ENCODE results near the gene INTS14. TPM values are rescaled to one million over a fixed set of nuclear protein-coding genes. Genes with fewer than 3 reads are reported as not detected.

INTS14 gene
- polyA plus RNA-seq, 1 donor: 43.0 TPM

DNA sequence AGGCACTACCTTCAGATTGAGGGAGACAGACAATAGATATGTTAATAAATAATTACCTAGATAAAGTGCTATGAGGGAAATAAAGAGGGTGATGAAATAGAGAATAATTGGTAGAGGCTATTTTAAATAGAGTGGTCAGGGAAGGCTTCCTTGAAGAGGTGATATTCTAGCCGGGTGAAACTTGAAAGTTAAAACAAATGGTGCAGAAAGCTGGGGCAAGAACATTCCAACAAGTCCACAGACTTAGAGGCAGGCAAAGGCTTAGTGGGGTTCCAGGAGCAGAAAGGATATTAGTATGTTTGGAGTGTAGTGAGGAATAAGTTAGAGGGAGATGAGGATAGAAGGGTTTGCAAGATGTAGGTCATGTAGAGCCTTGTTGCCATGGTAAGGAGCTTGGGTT, 70.6 kb downstream of the INTS14 start:
- peaks cover 5% of the 10 kb centered on the region for H3K4me1 ChIP-seq (ENCODE audit: control insufficient read depth, insufficient read depth, low read length)
- no peak overlapping the region for H3K27ac ChIP-seq (ENCODE audit: low read length)
- no peak overlapping the region for H3K4me3 ChIP-seq (ENCODE audit: low read length)
- no peaks in the 10 kb centered on the region for H3K9me3 ChIP-seq (ENCODE audit: control insufficient read depth, low read depth, low read length)
- H3K36me3 ChIP-seq (ENCODE audit: control insufficient read depth, insufficient read depth, low read length): peaks cover 2% of the 10 kb centered on the region
- DNase-seq: no peak
- no peaks in the 10 kb centered on the region for H3K27me3 ChIP-seq (ENCODE audit: control insufficient read depth, insufficient read depth, low read length)
- WGBS (ENCODE audit: insufficient coverage, low lambda C conversion rate): 100% methylated on average over 1 of the region's 1 CpG

DNA sequence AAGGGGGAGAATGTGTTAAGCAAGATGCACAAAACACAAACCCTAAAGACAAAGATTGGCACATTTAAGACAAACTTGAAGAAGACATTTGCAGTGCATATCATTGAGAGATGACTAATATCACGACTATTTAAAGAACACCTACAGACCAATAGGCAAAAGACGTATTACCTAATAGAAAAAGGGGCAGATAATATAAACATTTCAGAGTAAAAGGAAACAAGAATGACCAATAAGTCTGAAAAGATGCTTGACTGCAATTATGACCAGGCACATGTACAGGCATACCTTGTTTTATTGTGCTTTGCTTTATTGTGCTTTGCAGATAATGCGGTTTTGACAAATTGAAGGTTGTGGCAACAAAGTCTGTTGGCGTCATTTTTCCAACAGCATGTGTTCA, 75.7 kb downstream of the INTS14 start:
- Histone ChIP-seq H3K4me3 (ENCODE audit: low read length) (no peak overlapping the region), H3K27ac (ENCODE audit: low read length) (no peak overlapping the region), H3K36me3 (ENCODE audit: control insufficient read depth, insufficient read depth, low read length) (peaks cover 2% of the 10 kb centered on the region), H3K9me3 (ENCODE audit: control insufficient read depth, low read depth, low read length) (no peaks in the 10 kb centered on the region), H3K27me3 (ENCODE audit: control insufficient read depth, insufficient read depth, low read length) (no peaks in the 10 kb centered on the region), H3K4me1 (ENCODE audit: control insufficient read depth, insufficient read depth, low read length) (peaks cover 26% of the 10 kb centered on the region)
- DNase-seq: no peak
- WGBS (ENCODE audit: insufficient coverage, low lambda C conversion rate): 87% methylated on average over 4 of the region's 4 CpGs

DNA sequence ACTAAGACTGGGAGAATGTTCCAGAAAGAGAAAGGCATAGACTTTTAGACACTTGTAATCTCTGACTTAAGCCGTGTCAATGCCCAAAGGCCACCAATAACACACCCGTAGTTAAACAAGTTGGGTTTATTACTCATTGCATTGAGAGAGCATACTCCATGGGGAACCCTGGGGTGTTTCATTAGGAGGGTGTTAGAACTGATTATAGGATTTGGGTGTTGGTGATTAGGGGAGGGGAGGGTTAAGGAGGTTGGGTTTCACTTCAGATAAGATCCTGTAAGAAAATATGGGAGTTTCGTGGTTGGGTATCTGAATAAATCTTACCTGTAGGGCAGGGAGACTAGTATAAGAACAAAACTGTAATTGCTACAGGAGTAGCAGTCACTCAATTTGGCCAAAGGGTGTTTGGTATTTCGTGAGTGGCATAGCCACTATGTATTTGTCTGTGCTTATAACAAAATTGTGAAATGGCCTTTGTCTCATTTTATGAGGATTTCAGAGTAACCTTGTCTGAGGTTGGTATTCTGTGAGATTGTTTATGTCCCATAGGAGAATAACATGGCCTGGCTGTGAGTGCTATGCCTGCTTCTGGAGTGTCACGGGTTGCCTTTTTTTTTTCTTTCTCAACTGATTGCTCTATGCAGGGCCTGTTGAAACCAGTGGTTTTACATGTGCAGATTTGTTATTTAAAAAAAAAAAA, 77.7 kb downstream of the INTS14 start:
- Histone ChIP-seq H3K27me3 (ENCODE audit: control insufficient read depth, insufficient read depth, low read length) (no peaks in the 10 kb centered on the region), H3K4me1 (ENCODE audit: control insufficient read depth, insufficient read depth, low read length) (peaks cover 26% of the 10 kb centered on the region), H3K4me3 (ENCODE audit: low read length) (no peak overlapping the region), H3K9me3 (ENCODE audit: control insufficient read depth, low read depth, low read length) (no peaks in the 10 kb centered on the region), H3K27ac (ENCODE audit: low read length) (peak overlapping the region; percentile 73), H3K36me3 (ENCODE audit: control insufficient read depth, insufficient read depth, low read length) (peaks cover 2% of the 10 kb centered on the region)
- WGBS (ENCODE audit: insufficient coverage, low lambda C conversion rate): no CpG with 5 or more reads among the region's 5 CpGs
- DNase-seq: peak in 1 of 2 donors; percentile 75

DNA sequence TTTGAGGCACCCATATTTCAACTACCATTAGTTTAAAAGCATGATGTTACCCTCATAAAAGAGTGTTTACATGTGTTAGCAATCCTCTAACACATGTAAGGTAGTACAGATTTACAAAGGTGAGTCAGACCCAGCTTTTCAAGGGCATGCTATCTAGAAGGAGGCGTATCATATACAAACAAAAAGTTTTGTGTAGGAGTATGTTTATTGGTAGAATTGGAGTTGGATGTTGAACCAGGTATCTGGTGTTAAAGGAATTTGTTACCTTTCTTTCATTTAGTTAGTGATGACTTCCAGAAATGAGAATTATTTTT, 78.2 kb downstream of the INTS14 start:
- peaks cover 26% of the 10 kb centered on the region for H3K4me1 ChIP-seq (ENCODE audit: control insufficient read depth, insufficient read depth, low read length)
- peak overlapping the region; percentile 73 for H3K27ac ChIP-seq (ENCODE audit: low read length)
- no peak overlapping the region for H3K4me3 ChIP-seq (ENCODE audit: low read length)
- H3K36me3 ChIP-seq (ENCODE audit: control insufficient read depth, insufficient read depth, low read length): peaks cover 2% of the 10 kb centered on the region
- no CpG with 5 or more reads among the region's 1 CpG for WGBS (ENCODE audit: insufficient coverage, low lambda C conversion rate)
- no peak for DNase-seq
- no peaks in the 10 kb centered on the region for H3K9me3 ChIP-seq (ENCODE audit: control insufficient read depth, low read depth, low read length)
- no peaks in the 10 kb centered on the region for H3K27me3 ChIP-seq (ENCODE audit: control insufficient read depth, insufficient read depth, low read length)

DNA sequence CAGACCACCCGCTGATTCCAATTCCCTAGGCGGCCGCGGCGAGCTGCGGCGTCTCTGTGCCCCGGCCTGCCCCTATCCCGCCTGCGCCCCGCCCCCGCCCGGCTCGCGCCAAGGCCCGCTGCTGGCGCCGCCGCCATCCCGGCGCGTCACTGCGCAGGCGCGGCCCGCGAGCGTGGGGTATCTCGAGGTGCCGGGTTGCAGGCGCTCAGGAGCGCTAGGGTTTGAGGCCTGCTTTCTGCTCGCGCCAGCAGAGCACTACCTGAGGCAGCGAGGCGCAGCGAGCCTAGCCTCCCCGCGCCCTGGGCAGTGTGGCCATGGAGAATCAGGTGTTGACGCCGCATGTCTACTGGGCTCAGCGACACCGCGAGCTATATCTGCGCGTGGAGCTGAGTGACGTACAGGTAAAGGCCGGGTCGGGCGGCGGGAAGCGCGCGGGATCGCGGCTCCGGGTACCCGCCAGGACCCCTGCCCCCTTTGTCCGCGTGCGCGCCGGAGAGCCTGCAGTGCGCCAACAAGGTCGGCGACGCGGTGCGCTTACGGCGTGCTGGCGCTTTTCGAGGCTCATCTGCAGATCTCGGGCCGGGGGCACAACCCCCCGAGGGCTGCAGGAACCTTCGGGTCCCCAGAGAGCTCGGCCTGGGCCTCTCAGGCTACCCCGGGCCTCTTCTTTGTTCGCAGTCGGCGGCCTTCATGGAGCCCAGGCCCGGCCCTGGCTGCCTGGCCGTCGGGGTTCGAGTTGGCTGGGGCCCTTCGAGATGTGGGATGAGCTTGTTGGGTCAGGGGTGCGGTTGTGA, 80.4 kb downstream of the INTS14 start, which contains the start of gene HACD3:
HACD3 (plus strand) TSS at position 146 of the 794 bp plus-strand sequence; CDS start at position 315, 169 bp downstream.
- Histone ChIP-seq H3K27me3 (ENCODE audit: control insufficient read depth, insufficient read depth, low read length) (no peaks in the 10 kb centered on the region), H3K4me1 (ENCODE audit: control insufficient read depth, insufficient read depth, low read length) (peaks cover 23% of the 10 kb centered on the region), H3K36me3 (ENCODE audit: control insufficient read depth, insufficient read depth, low read length) (no peaks in the 10 kb centered on the region), H3K27ac (ENCODE audit: low read length) (peak within 1 kb of the TSS; percentile 79), H3K4me3 (ENCODE audit: low read length) (peak within 1 kb of the TSS; percentile 80), H3K9me3 (ENCODE audit: control insufficient read depth, low read depth, low read length) (no peaks in the 10 kb centered on the region)
- no CpG with 5 or more reads among the region's 88 CpGs for WGBS (ENCODE audit: insufficient coverage, low lambda C conversion rate)
- peak; percentile 82 to 88 for DNase-seq

DNA sequence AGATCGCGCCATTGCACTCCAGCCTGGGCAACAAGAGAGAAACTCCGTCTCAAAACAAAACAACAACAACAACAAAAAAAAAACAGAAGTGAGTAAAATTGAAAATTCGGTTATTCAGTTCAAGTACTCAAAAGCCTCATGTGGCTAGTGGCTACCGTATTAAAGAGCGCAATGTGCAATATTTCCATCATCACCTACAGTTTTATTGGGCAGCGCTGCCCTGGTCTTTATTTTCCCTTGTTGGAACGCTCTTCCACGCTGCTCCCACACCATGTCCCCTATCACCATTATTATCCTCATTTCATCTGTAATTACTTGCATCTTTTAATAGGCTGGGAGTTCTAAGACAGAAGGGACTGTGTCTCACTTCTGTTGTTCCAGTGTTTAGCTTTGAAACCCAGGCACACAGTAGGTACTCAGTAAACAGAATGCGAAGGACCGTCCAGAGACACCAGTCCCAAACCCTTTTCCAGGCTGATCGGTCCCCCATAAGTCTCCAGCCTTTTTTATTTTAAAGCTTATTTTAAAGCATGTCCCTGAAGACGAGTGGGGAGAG, 81.1 kb downstream of the INTS14 start:
- Histone ChIP-seq H3K4me1 (ENCODE audit: control insufficient read depth, insufficient read depth, low read length) (peaks cover 19% of the 10 kb centered on the region), H3K4me3 (ENCODE audit: low read length) (peak overlapping the region; percentile 80), H3K27me3 (ENCODE audit: control insufficient read depth, insufficient read depth, low read length) (no peaks in the 10 kb centered on the region), H3K9me3 (ENCODE audit: control insufficient read depth, low read depth, low read length) (no peaks in the 10 kb centered on the region), H3K36me3 (ENCODE audit: control insufficient read depth, insufficient read depth, low read length) (no peaks in the 10 kb centered on the region), H3K27ac (ENCODE audit: low read length) (peak overlapping the region; percentile 27)
- DNase-seq: no peak
- WGBS (ENCODE audit: insufficient coverage, low lambda C conversion rate): 83% methylated on average over 1 of the region's 13 CpGs

Other genes with a start within 250 kb of the INTS14 start
- 1.6 TPM for gene IGDCC3, start 233.1 kb downstream of the INTS14 start, polyA plus RNA-seq
- gene IGDCC4, start 188.2 kb downstream of the INTS14 start, polyA plus RNA-seq: 8.8 TPM
- 35.0 TPM for gene DPP8, start 93.4 kb downstream of the INTS14 start, polyA plus RNA-seq
- gene HACD3, start 80.7 kb downstream of the INTS14 start, polyA plus RNA-seq: 91.3 TPM
- gene SLC24A1, start 10.8 kb upstream of the INTS14 start, polyA plus RNA-seq: 12.1 TPM
- 27.7 TPM for gene DENND4A, start 181.2 kb upstream of the INTS14 start, polyA plus RNA-seq

Measured in large intestine (tissue), 3 donors.